ENCODE results near the gene GFRAL. TPM values are rescaled to one million over a fixed set of nuclear protein-coding genes. Genes with fewer than 3 reads are reported as not detected.

Gene GFRAL
- polyA plus RNA-seq (not detected in 2 replicates), polyA minus RNA-seq (not detected in 2 replicates)

- no peaks in the 10 kb centered on the region for H3K9me3 ChIP-seq (ENCODE audit: low read length)
- H3K36me3 ChIP-seq (ENCODE audit: insufficient read depth, low read length) = no peaks in the 10 kb centered on the region
- H3K27ac ChIP-seq (ENCODE audit: low read length) = no peak within 1 kb of the TSS
- H3K9ac ChIP-seq (ENCODE audit: low read length) = no peak within 1 kb of the TSS
- H3F3A ChIP-seq (ENCODE audit: insufficient read depth, low read length, poor library complexity, severe bottlenecking) = no peaks in the 10 kb centered on the region
- H4K20me1 ChIP-seq (ENCODE audit: insufficient read depth) = no peaks in the 10 kb centered on the region
- H2AFZ ChIP-seq (ENCODE audit: low read depth, low read length) = no peak within 1 kb of the TSS
- H3K4me2 ChIP-seq (ENCODE audit: low read length) = no peak within 1 kb of the TSS
- H3K79me2 ChIP-seq (replicated peaks; ENCODE audit: insufficient read depth, low read length) = no peaks in the 10 kb centered on the region
- H3K27me3 ChIP-seq (ENCODE audit: insufficient read depth, low read depth, low read length) = no peaks in the 10 kb centered on the region
- no peak within 1 kb of the TSS for H3K4me3 ChIP-seq (ENCODE audit: low read length)
- H3K9me2 ChIP-seq (ENCODE audit: insufficient read depth, low read length) = no peaks in the 10 kb centered on the region
- TF ChIP-seq EZH2 (IDR thresholded peaks at IDR 0.05; ENCODE audit: borderline replicate concordance, insufficient read depth, low read length, poor library complexity, severe bottlenecking) (no peak), EP300 (conservative IDR thresholded peaks at IDR 0.05; ENCODE audit: poor library complexity, severe bottlenecking) (no peak), TAF1 (IDR thresholded peaks at IDR 0.05; ENCODE audit: low read depth) (no peak), SMC3 (conservative IDR thresholded peaks at IDR 0.05; ENCODE audit: poor library complexity) (no peak), REST (IDR thresholded peaks at IDR 0.05; ENCODE audit: borderline replicate concordance) (no peak), CTCF (IDR thresholded peaks at IDR 0.05; ENCODE audit: poor library complexity, severe bottlenecking) (no peak), POLR2AphosphoS5 (IDR thresholded peaks at IDR 0.05) (no peak), MXI1 (conservative IDR thresholded peaks at IDR 0.05; ENCODE audit: poor library complexity, severe bottlenecking) (no peak), RAD21 (conservative IDR thresholded peaks at IDR 0.05) (no peak)
Observed at GRCh38 chr6:55327169-55327568, at the start of gene GFRAL. TSS of gene GFRAL (plus strand) at chr6:55327469. CDS start at chr6:55327555, 86 bp downstream.

GRCh38 chr6:55277646-55278045 is 49.6 kb upstream of the GFRAL start:
- H3F3A ChIP-seq (ENCODE audit: insufficient read depth, low read length, poor library complexity, severe bottlenecking) = no peaks in the 10 kb centered on the region
- no peak overlapping the region for H3K9ac ChIP-seq (ENCODE audit: low read length)
- no peaks in the 10 kb centered on the region for H3K9me3 ChIP-seq (ENCODE audit: low read length)
- no peak overlapping the region for H3K27ac ChIP-seq (ENCODE audit: low read length)
- H3K27me3 ChIP-seq (ENCODE audit: insufficient read depth, low read depth, low read length) = no peaks in the 10 kb centered on the region
- H3K79me2 ChIP-seq (replicated peaks; ENCODE audit: insufficient read depth, low read length) = no peaks in the 10 kb centered on the region
- no peak overlapping the region for H2AFZ ChIP-seq (ENCODE audit: low read depth, low read length)
- no peak overlapping the region for H3K4me2 ChIP-seq (ENCODE audit: low read length)
- H3K9me2 ChIP-seq (ENCODE audit: insufficient read depth, low read length) = no peaks in the 10 kb centered on the region
- H3K4me3 ChIP-seq (ENCODE audit: low read length) = no peak overlapping the region
- TF ChIP-seq EZH2 (IDR thresholded peaks at IDR 0.05; ENCODE audit: borderline replicate concordance, insufficient read depth, low read length, poor library complexity, severe bottlenecking) (no peak), POLR2AphosphoS5 (IDR thresholded peaks at IDR 0.05) (no peak), CTCF (IDR thresholded peaks at IDR 0.05; ENCODE audit: poor library complexity, severe bottlenecking) (no peak), TAF1 (IDR thresholded peaks at IDR 0.05; ENCODE audit: low read depth) (no peak), REST (IDR thresholded peaks at IDR 0.05; ENCODE audit: borderline replicate concordance) (no peak), EP300 (conservative IDR thresholded peaks at IDR 0.05; ENCODE audit: poor library complexity, severe bottlenecking) (no peak), MXI1 (conservative IDR thresholded peaks at IDR 0.05; ENCODE audit: poor library complexity, severe bottlenecking) (no peak), SMC3 (conservative IDR thresholded peaks at IDR 0.05; ENCODE audit: poor library complexity) (no peak), RAD21 (conservative IDR thresholded peaks at IDR 0.05) (no peak)
- H4K20me1 ChIP-seq (ENCODE audit: insufficient read depth) = no peaks in the 10 kb centered on the region
- H3K36me3 ChIP-seq (ENCODE audit: insufficient read depth, low read length) = no peaks in the 10 kb centered on the region

Measured in neural cell (in vitro differentiated cells).